Mucosa of descending colon (tissue), 3 donors: Measurements from ENCODE around the gene CD209. TPM values are rescaled to one million over a fixed set of nuclear protein-coding genes. Genes with fewer than 3 reads are reported as not detected.

Experiments used
- ATAC-seq: fragments of 200-7000 bp; cut with Tn5 transposase; one replicate; pipeline ENCODE4 v1.9.1; 2020; ENCODE audit warnings: mild to moderate bottlenecking, moderate library complexity
- DNase-seq, 3 donors: peaks; one replicate each; pipeline ENCODE4 v3.0.0-alpha.2; 2020
- H3K36me3 ChIP-seq: fragments of 200-600 bp; one replicate; pipeline ENCODE4 v1.8.0; 2021; ENCODE audit warnings: low read depth, mild to moderate bottlenecking
- H3K4me1 ChIP-seq: fragments of 200-600 bp; one replicate; pipeline ENCODE4 v1.8.0; 2021; ENCODE audit warnings: low read depth, mild to moderate bottlenecking
- H3K4me3 ChIP-seq: fragments of 200-600 bp; one replicate; pipeline ENCODE4 v1.8.0; 2021; ENCODE audit warnings: mild to moderate bottlenecking
- H3K9me3 ChIP-seq: fragments of 200-600 bp; one replicate; pipeline ENCODE4 v1.8.0; 2021; ENCODE audit warnings: mild to moderate bottlenecking
- CTCF ChIP-seq: fragments of 200-600 bp; IDR thresholded peaks from one replicate; pipeline ENCODE4 v1.8.0; 2022; ENCODE audit warnings: antibody characterized with exemption, mild to moderate bottlenecking
- intact Hi-C, 2 donors: fragments of 100-400 bp; cut with DNase I in 1 of 2; cut with micrococcal nuclease in 1 of 2; formaldehyde crosslinking; loops; one replicate each; pipeline versions ENCODE4 v1.11.0 to v1.11.1; 2022; cut with DNase I, micrococcal nuclease
- total RNA-seq, 3 donors: library from RNA; stranded (reverse); fragmentation: NEBNext Ultra II Directional in 2 of 3; extraction: Animal tissue kit (Norgen Biotek cat#: 25700) in 2 of 3; gene quantifications; one replicate each; pipeline versions ENCODE4 v1.2.1 to v1.2.4, GENCODE V29; 2021 to 2023
- donor health status: DM: no; HTN: no; CAD: no; lungs with moderate emphysema.
- donor health status: DM: no; HTN: no; CAD: no.
- donor health status: DM: no; HTN: yes; CAD: no.

Gene CD209
- total RNA-seq, 3 donors from 2014 or later = 4.1 to 17.7 (median 17.2) TPM

GRCh38 chr19:7790416-7790815, 43.1 kb upstream of the CD209 start:
- DNase-seq = no peak
- intact Hi-C loops = loop anchor here in 1 of 2 donors (10.0 kb wide), 1 partner anchor 106 kb away; the partner anchor contains the start of gene TRAPPC5

GRCh38 chr19:7789447-7789846, 42.1 kb upstream of the CD209 start:
- Histone ChIP-seq H3K4me3 (no peak overlapping the region), H3K4me1 (peaks cover 3% of the 10 kb centered on the region), H3K9me3 (no peaks in the 10 kb centered on the region), H3K36me3 (no peaks in the 10 kb centered on the region)
- TF ChIP-seq CTCF = no peak
- intact Hi-C loops = no loop called here
- DNase-seq (peak; percentile 16 to 62 (median 61)), ATAC-seq (peak; percentile 80)

More at GRCh38 chr19:7790416-7790815, 43.1 kb upstream of the CD209 start:
- Histone ChIP-seq H3K36me3 (no peaks in the 10 kb centered on the region), H3K4me1 (peaks cover 3% of the 10 kb centered on the region), H3K4me3 (no peak overlapping the region), H3K9me3 (no peaks in the 10 kb centered on the region)
- no peak for TF ChIP-seq CTCF
- no peak for ATAC-seq

GRCh38 chr19:7788933-7789323, 41.6 kb upstream of the CD209 start:
- Histone ChIP-seq H3K36me3 (no peaks in the 10 kb centered on the region), H3K4me1 (peaks cover 3% of the 10 kb centered on the region), H3K4me3 (no peak overlapping the region), H3K9me3 (no peaks in the 10 kb centered on the region)
- intact Hi-C loops = no loop called here
- no peak for TF ChIP-seq CTCF
- DNase-seq (no peak), ATAC-seq (peak; percentile 24)

GRCh38 chr19:7788178-7788932, 41.0 kb upstream of the CD209 start:
- Histone ChIP-seq H3K36me3 (no peaks in the 10 kb centered on the region), H3K9me3 (no peaks in the 10 kb centered on the region), H3K4me3 (no peak overlapping the region), H3K4me1 (peaks cover 3% of the 10 kb centered on the region)
- ATAC-seq = peak; percentile 14
- intact Hi-C loops = no loop called here
- DNase-seq = no peak
- TF ChIP-seq CTCF = no peak

GRCh38 chr19:7787602-7788177, 40.4 kb upstream of the CD209 start:
- H3K4me3 ChIP-seq = no peak overlapping the region
- H3K36me3 ChIP-seq = no peaks in the 10 kb centered on the region
- TF ChIP-seq CTCF = no peak
- H3K4me1 ChIP-seq = peaks cover 3% of the 10 kb centered on the region
- intact Hi-C loops = no loop called here
- H3K9me3 ChIP-seq = no peaks in the 10 kb centered on the region
- DNase-seq (no peak), ATAC-seq (no peak)
